G401.6 (cell line): ENCODE data around the gene SEMA4D.
A peak's percentile ranks its signal among the peaks of the same experiment; 100 is the strongest.
"Not testable (repeated sequence)": the region's sequence is repeated elsewhere in the genome, so short reads cannot be mapped to it uniquely, and the experiment has no call there.

Experiments
- FAIRE-seq: peaks from 2 replicates; lab custom pipeline; 2012; peaks lifted over from hg19 to GRCh38; lab: Jason Lieb, UNC

SEMA4D gene

DNA sequence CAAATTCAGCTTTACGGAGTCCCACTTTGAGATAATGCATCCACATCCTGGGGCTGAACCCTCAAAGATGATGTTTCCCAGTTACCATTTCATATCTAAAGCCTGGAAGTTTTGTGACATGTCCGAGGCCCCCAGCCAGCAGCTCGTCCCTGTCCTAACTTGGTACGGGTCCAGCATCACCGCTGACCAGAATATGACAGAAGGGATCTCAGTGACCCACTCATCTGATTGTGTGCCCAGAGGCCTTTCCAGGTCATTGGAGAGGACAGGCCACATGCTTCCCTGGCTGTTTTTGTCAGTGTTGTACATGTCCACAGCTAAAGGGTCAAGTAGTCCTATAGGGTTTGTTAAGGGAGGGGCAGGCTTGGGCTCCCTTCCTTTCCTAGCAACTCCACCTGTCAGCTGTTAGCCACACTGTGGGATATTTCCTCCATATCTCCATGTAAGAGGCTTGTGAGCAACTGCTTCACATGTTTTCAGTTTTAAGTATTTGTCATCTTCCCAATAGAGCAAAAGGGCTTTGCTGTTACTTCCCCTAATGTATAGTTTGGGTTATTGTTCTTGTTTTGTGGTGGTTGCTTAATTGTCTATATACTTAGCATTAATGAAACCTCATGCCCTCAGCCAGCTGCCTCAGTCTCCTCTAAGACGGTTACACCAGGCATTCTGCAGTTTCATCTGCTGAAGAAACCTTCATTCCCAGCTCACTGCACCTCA lies 146.2 kb downstream of the SEMA4D start:
- no peak for FAIRE-seq

DNA sequence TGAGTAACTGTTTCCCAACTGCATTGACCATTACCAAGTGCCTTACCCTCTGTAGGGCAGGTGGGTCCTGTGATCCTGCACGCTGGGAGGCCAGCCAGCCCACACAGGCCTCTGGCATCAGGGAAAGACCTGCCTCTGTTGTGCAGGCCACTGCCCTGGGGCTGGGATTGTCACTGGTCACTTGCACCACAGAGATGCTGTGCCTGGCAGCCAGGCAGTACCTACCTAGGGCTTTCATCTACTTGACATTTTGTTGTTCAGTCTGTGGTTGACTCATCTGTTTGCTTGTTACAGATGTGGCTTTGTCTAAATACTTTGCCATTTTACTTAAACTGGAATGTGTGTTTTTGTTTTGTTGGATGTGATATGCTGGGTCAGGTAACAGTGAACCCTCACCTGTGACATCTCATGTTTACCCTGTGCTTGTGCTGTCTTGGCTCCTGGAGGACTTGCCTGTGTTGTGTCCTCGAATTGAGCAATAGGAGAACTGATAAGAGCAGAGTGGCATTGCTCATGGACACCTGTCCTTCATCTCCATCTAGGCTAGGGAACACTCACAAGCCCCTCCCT lies 146.8 kb downstream of the SEMA4D start:
- FAIRE-seq, result no peak

GRCh38 chr9:89349607-89350006 lies 148.3 kb downstream of the SEMA4D start:
- FAIRE-seq, result no peak

GRCh38 chr9:89347651-89348050 lies 150.3 kb downstream of the SEMA4D start:
- no peak for FAIRE-seq

DNA sequence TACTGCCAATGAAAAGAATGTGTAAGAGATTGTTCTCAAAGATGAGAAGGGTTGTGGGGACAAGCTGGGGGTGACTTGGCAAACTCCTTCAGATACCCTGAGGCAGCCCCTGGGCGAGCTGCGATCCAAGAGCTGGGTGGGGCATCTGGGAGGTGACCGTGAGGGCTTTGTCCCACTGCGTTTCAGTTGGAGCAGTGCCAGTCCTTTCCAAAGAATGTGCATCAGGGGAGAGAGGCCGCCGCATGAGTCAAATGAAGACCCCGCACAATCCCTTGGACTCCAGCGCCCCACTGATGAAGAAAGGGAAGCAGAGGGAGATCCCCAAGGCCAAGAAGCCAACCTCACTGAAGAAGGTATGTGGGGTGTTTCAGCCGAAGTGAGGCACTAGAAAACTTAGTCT lies 151.2 kb downstream of the SEMA4D start:
- FAIRE-seq, result no peak

DNA sequence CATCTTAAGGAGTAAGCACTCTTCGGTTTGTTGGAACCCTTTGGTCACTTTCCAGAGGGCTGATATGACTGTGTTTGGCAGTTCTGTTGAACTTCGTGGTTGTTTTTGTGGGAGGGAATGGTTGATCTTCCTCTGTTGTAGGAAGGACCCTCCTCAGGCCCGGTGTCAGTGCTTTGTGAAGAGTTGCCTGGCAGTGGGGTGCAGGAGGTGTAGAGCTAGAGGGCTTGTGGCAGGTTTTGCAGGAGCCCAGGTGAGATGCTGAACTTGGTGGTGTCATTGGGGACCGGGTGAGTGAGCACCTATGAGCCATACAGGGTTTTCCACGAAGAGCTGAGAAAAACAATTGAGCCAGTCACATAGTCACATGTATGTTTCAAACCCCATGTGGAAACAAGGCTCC lies 152.4 kb downstream of the SEMA4D start:
- FAIRE-seq, result no peak

DNA sequence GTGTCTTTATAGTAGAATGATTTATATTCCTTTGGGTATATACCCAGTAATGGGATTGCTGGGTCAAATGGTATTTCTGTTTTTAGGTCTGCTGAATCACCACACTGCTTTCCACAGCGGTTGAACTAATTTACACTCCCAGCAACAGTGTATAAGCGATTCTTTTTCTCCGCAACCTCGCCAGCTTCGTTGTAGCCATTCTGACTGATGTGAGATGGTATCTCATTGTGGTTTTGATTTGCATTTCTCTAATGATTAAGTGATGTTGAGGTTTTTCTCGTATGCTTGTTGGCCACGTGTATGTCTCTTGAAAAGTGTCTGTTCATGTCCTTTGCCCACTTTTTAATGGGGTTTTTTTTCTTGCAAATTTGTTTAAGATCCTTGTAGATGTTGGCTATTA lies 154.1 kb downstream of the SEMA4D start:
- not testable (repeated sequence) for FAIRE-seq

DNA sequence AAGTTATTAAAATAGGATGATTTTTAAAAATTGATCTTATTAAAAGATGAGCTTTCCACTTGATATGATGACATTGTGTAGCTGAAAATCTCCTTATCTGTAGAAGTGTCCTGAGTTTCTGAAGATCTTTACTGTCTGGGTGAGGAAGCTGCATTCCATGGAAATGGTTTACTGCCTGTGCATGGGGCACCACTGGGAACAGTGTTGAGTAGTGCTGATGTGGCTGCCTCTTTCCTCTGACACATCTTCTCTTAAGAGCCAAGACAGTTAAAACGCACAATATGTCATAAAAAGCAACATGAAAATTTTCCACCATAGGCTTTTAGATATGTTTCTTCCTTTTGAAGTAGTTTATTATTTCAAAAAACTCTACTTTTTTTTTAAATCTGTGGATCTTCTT lies 155.0 kb downstream of the SEMA4D start:
- no peak for FAIRE-seq

DNA sequence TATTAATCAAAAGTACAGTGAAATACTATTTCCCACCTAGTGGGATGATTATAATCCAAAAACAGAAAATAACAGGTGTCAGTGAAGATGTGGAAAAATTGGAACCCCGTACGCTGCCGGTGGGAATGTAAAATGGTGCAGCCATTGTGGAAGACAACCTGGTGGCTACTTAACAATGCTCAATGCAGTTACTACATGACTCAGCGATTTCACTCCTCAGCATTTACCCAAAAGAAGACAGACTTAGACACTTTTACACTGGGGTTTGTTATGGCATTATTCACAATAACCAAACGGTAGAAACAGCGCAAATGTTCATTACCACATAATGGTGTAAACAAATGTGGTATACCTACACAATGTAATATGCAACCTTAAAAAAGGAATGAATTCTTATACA lies 155.7 kb downstream of the SEMA4D start:
- FAIRE-seq, result no peak

DNA sequence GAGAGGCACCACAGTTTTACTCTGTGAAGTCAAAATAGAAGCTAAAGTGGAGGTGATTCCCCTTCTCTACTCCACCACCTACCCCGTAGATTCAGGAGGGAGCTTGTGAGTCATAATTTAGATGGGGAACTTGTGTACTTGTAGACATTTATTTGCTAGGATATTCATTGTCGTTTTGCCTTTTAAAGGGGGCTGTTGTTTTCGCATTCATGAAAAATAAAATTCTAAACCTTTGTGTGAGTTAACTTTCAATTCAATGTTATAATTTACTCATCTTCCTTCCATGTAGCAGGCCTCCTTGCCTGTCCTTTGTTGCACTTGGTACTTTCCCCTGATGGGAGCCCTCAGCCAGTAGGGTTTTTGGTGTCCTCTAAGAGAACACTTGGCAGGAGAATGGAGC lies 157.6 kb downstream of the SEMA4D start:
- FAIRE-seq, result no peak

DNA sequence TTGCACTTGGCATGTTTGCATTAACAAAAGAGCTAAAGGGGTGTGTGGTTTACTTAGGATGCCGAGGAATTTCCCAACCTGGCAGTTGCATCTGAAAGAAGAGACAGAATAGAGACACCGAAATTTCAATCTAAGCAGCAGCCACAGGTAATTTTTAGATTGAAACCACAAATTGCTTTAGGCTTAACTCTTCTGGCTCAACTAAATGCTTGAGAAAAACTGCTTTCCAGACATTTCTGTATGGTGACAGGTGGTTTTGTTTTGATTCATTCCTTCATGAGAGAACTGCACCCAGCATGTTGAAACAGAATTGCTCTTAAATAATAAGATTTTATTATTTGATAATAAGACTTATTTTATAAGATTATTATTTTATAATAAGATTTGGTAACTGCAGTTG lies 158.1 kb downstream of the SEMA4D start:
- FAIRE-seq, result no peak

- FAIRE-seq, result no peak
These were observed 167.4 kb downstream of the SEMA4D start for GRCh38 chr9:89330513-89330912.

GRCh38 chr9:89329917-89330316 lies 168.0 kb downstream of the SEMA4D start:
- no peak for FAIRE-seq

DNA sequence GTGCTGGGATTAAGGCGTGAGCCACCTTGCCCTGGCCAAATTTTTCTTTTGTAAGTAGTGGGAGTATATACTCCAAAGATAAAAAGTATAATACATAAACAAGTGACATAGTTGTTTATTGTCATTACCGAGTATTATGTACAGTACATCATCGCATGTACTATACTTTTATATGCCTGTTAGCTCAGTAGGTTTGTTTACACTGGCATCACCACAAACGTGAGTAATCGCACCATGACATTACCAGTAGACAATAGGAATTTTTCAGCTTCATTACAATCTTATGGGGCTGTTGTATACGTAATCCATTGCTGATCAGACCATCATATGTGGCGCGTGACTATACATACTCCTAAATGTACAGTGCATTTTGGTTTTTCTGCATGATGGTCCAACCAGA lies 169.8 kb downstream of the SEMA4D start:
- FAIRE-seq, result no peak

GRCh38 chr9:89325733-89326132 lies 172.2 kb downstream of the SEMA4D start:
- FAIRE-seq, result no peak

GRCh38 chr9:89323390-89323789 lies 174.5 kb downstream of the SEMA4D start:
- FAIRE-seq, result no peak

DNA sequence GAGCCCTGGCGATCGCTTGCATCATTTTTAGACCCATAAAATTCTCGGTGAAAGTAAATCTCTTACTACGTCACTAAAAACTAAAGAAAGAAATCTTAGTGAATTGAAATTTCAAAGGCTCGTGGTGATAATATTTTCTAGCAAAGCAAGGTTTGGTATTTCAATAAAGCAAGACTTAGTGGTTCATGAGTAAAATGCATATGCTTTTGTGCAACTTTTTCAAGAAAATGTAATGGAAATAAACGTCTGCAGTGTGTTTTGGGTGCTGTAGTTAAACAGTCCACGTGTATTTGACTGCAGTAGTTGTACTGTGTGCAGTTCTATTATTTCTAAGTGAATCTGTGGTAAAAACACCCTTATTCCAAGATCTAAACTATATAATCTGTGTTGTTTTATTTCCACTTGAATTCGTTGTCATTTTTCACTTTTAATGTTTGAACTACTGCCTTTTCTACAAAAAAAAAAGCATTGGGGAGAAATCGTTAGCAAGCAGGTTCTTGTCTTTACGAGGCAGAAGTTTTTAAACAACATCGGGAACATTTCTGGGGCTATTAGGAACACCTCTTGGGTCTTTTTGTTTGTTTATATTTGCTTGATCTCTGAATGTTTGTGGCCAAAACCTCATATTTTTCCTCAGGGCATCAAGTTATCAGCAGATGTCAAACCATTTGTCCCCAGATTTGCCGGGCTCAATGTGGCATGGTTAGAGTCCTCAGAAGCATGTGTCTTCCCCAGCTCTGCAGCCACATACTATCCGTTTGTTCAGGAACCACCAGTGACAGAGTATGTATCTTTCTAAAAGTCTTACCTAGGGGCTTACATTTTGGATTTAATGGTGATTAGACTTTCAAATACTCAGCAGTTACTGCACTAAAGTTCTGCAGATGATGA lies 178.7 kb downstream of the SEMA4D start:
- FAIRE-seq, result no peak

- FAIRE-seq, result peak; percentile 97
These were observed 179.5 kb downstream of the SEMA4D start, which contains the start of gene SECISBP2 for GRCh38 chr9:89318123-89319014. Gene SECISBP2 (plus strand): TSS chr9:89318500. CDS start chr9:89318577, 77 bp downstream.

- FAIRE-seq, result peak; percentile 84
These were observed 180.6 kb downstream of the SEMA4D start for GRCh38 chr9:89317282-89317681.

DNA sequence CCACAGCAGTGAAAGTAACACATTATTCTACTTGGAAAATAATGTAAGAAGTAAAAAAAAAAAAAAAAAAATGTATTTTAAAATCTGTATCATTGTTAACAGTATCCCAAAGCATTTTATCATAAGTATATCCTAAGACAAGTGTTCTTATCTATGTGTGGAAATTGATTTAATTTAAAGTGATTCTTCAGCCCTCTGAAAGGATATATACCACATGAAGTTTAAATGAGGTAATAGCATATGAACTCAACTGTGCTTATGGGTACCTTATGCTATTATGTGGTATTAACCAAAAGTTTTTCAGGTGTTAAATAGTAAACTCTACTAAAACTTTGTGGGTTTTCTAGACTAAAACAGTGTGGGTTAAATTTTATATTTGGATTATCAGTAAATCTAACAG lies 182.4 kb downstream of the SEMA4D start:
- FAIRE-seq, result no peak

DNA sequence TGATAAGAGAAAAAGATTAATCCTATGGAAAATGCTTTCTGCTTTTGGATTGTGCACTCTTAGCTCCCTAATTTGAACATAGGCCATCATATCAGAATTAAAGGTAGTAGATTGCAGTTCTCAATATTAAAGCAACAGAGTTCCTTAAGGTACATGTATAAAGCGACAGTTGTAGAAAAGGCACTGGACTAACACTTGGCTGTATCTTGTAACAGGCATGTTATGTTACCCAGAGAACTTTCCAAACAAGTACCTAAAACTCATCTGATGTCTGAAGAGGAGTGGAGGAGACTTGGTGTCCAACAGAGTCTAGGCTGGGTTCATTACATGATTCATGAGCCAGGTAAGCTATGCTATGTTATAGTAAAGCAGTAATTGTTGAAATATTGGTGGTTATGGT lies 183.0 kb downstream of the SEMA4D start:
- no peak for FAIRE-seq

GRCh38 chr9:89313842-89314241 lies 184.1 kb downstream of the SEMA4D start:
- no peak for FAIRE-seq
